Kidney (tissue), 14 donors: ENCODE measurements around the gene POU4F1. TPM values are rescaled to one million over a fixed set of nuclear protein-coding genes. Genes with fewer than 3 reads are reported as not detected.

Experiments
- DNase-seq, 5 donors: peaks; one replicate each; pipeline ENCODE4 v3.0.0-alpha.2; 2013 to 2020
- FAIRE-seq: peaks from 2 replicates; lab custom pipeline; 2012; peaks lifted over from hg19 to GRCh38; lab: Jason Lieb, UNC
- H3K27ac ChIP-seq, 2 donors: one replicate each; pipeline ENCODE4 v1.7.0; 2013; ENCODE audit warnings: low read depth in 2 of 2, low read length in 2 of 2, inconsistent platforms in 1 of 2
- H3K27me3 ChIP-seq: one replicate; pipeline ENCODE4 v1.7.1; 2013; ENCODE audit warnings: low read length, inconsistent platforms; ENCODE audit not compliant: control insufficient read depth, insufficient read depth
- H3K36me3 ChIP-seq, 3 donors: one replicate each; pipeline versions ENCODE4 v1.7.0 to v1.7.1; 2013; ENCODE audit warnings: low read length in 3 of 3, control low read depth in 1 of 3, inconsistent platforms in 1 of 3; ENCODE audit not compliant: insufficient read depth in 3 of 3, control insufficient read depth in 2 of 3
- H3K4me1 ChIP-seq, 3 donors: one replicate each; pipeline versions ENCODE4 v1.7.0 to v1.7.1; 2013; ENCODE audit warnings: low read length in 3 of 3, inconsistent platforms in 1 of 3, low read depth in 1 of 3; ENCODE audit not compliant: control insufficient read depth in 2 of 3, insufficient read depth in 2 of 3
- H3K4me3 ChIP-seq, 3 donors: one replicate each; pipeline versions ENCODE4 v1.7.0 to v1.8.1; 2013; ENCODE audit warnings: low read length in 3 of 3, control low read depth in 1 of 3, inconsistent platforms in 1 of 3
- H3K9ac ChIP-seq, 3 donors: one replicate each; pipeline versions ENCODE4 v1.7.0 to v1.7.1; 2013; ENCODE audit warnings: low read length in 3 of 3, control low read depth in 1 of 3, inconsistent platforms in 1 of 3
- H3K9me3 ChIP-seq, 3 donors: one replicate each; pipeline versions ENCODE4 v1.7.0 to v1.7.1; 2013; ENCODE audit warnings: low read length in 3 of 3, control low read depth in 1 of 3, inconsistent platforms in 1 of 3; ENCODE audit not compliant: control insufficient read depth in 2 of 3, insufficient read depth in 1 of 3
- intact Hi-C: fragments of 100-400 bp; cut with DNase I; formaldehyde crosslinking; loops from one replicate; pipeline ENCODE4 v1.11.1; 2022
- polyA plus RNA-seq: library from polyadenylated mRNA; stranded (reverse); fragments of 350-450 nt; fragmentation: Illumina TruSeq; extraction: RNeasy Lipid Tissue Mini Kit (QIAGEN cat#74804); gene quantifications from one replicate; pipeline ENCODE4 v1.2.3, GENCODE V29; 2014; ENCODE audit warnings: low read depth, low replicate concordance; ENCODE audit not compliant: insufficient read depth
- total RNA-seq: library from RNA; stranded (reverse); fragmentation: NEBNext Ultra II Directional; extraction: Animal tissue kit (Norgen Biotek cat#: 25700); gene quantifications from one replicate; pipeline ENCODE4 v1.2.1, GENCODE V29; 2021
- TF ChIP-seq, protein P1 (sequence below): IDR thresholded peaks from 3 replicates; pipeline ENCODE4 v1.5.1; 2012; ENCODE audit warnings: mild to moderate bottlenecking, moderate library complexity, borderline replicate concordance; ENCODE audit not compliant: insufficient read depth; ENCODE audit errors: extremely low read depth
- donor health status: control.
- donor health status: control.
- donor health status: control.
- donor health status: control.
- donor health status: control.
- donor health status: DM: yes; HTN: yes; CAD: no.
- donor health status: Normal renal cell carcinoma (clear cell type).

Gene POU4F1
- total and polyA plus RNA-seq, 2 donors from 2014 or later: not detected

DNA sequence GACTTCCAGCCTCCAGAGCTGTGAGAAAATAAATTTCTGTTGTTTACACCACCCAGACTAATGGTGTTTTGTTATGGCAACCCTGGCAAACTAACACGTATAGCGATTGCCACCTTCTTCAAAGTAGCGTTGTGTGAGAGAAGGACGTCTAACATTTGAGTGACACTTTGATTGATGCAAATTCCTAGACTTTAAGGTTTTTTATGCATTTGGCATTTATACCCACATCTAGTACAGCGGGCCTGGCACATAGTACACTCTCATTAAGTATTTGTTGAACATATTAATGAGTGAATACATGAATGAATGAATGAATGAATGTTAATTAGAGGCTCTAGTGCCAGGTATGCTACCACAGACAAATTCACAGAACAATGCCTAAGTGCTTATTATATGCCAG is 36.7 kb downstream of the POU4F1 start:
- H3K4me3 ChIP-seq: no peak overlapping the region
- H3K9me3 ChIP-seq: no peaks in the 10 kb centered on the region
- DNase-seq: no peak
- H3K9ac ChIP-seq: no peak overlapping the region
- intact Hi-C loops: no loop called here
- no peaks in the 10 kb centered on the region for H3K36me3 ChIP-seq
- H3K4me1 ChIP-seq: no peaks in the 10 kb centered on the region
- H3K27ac ChIP-seq: no peak overlapping the region
- TF ChIP-seq, protein P1, sequence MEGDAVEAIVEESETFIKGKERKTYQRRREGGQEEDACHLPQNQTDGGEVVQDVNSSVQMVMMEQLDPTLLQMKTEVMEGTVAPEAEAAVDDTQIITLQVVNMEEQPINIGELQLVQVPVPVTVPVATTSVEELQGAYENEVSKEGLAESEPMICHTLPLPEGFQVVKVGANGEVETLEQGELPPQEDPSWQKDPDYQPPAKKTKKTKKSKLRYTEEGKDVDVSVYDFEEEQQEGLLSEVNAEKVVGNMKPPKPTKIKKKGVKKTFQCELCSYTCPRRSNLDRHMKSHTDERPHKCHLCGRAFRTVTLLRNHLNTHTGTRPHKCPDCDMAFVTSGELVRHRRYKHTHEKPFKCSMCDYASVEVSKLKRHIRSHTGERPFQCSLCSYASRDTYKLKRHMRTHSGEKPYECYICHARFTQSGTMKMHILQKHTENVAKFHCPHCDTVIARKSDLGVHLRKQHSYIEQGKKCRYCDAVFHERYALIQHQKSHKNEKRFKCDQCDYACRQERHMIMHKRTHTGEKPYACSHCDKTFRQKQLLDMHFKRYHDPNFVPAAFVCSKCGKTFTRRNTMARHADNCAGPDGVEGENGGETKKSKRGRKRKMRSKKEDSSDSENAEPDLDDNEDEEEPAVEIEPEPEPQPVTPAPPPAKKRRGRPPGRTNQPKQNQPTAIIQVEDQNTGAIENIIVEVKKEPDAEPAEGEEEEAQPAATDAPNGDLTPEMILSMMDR: no peak
- H3K27me3 ChIP-seq: no peaks in the 10 kb centered on the region
- no peak for FAIRE-seq

DNA sequence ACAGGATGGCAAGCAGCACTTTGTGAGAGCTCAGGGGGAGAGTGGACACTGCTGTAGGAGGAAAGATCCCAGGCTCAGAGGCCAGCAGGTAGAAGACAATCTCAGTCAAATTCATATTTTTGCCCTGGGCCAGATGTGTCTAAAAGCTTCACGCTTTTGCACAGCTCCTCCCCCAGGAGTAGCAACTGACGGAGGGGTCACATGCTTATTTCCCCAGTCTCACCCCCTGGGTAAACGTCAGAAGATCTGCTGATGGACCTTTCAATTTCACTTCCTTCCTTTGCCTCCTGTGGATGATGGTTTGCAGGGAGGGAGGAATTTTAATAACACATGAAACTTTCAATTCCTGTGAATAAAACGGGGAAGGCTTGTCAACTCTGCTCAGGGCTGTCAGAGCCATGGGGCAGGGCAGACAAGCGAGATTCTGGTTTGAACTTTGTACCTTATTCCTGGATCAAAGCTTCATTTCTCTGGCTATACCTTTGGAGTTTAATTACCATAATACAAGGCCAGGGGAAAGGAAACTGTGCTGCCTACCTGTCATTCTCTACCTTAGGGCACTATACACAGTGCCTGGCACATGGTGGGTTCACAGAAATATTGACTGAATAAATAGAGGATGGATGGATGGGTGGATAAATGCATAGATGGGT is 41.0 kb downstream of the POU4F1 start:
- Histone ChIP-seq H3K27ac (no peak overlapping the region), H3K4me3 (no peak overlapping the region), H3K4me1 (no peaks in the 10 kb centered on the region), H3K9me3 (no peaks in the 10 kb centered on the region), H3K36me3 (no peaks in the 10 kb centered on the region), H3K27me3 (no peaks in the 10 kb centered on the region), H3K9ac (no peak overlapping the region)
- DNase-seq (no peak), FAIRE-seq (no peak)
- TF ChIP-seq, protein P1: no peak
- intact Hi-C loops: no loop called here

Other genes with a start within 250 kb of the POU4F1 start
- gene OBI1, start 55.6 kb upstream of the POU4F1 start, total RNA-seq: 9.9 TPM
- gene OBI1, start 55.6 kb upstream of the POU4F1 start, polyA plus RNA-seq: 4.0 TPM